A673 (cell line): ENCODE measurements around the gene XYLT1. TPM values are rescaled to one million over a fixed set of nuclear protein-coding genes. Genes with fewer than 3 reads are reported as not detected.

ENCODE experiments used
- BruUV-seq: library from RNA; stranded (reverse); fragments of 400-500 nt; replicated peaks from 2 replicates; lab custom pipeline; 2021; lab: Mats Ljungman, UMichigan
- CTCF ChIA-PET: fragments of 300-600 bp; sonication (Branson Sonifier 250); formaldehyde crosslinking; loops from one replicate; lab custom pipeline; 2022; ENCODE audit warnings: antibody characterized with exemption; lab: Charles Lee
- POLR2A ChIA-PET: fragments of 300-600 bp; sonication (Branson Sonifier 250); formaldehyde crosslinking; loops from one replicate; lab custom pipeline; 2022; ENCODE audit warnings: antibody characterized with exemption; ENCODE audit not compliant: low non-redundant PET; lab: Charles Lee
- DNase-seq: peaks from one replicate; pipeline ENCODE4 v3.0.0-alpha.2; 2015; ENCODE audit warnings: low spot score
- H3K27ac ChIP-seq: fragments of 200-600 bp; sonication (generic); 2 replicates; pipeline ENCODE4 v1.5.1; 2016; ENCODE audit warnings: mixed run types, low read depth, mild to moderate bottlenecking, mixed read lengths, antibody characterized with exemption, low read length; ENCODE audit not compliant: poor library complexity, severe bottlenecking
- H3K27me3 ChIP-seq: fragments of 200-600 bp; sonication (generic); replicated peaks from 2 replicates; pipeline ENCODE4 v1.6.1; 2017; ENCODE audit warnings: mixed run types, low read depth, mild to moderate bottlenecking, mixed read lengths, antibody characterized with exemption, low read length; ENCODE audit not compliant: insufficient read depth, poor library complexity
- H3K36me3 ChIP-seq: fragments of 200-600 bp; sonication (generic); 2 replicates; pipeline ENCODE4 v1.6.1; 2016; ENCODE audit warnings: mixed run types, mild to moderate bottlenecking, mixed read lengths, antibody characterized with exemption, low read length; ENCODE audit not compliant: insufficient read depth, poor library complexity, severe bottlenecking
- H3K4me1 ChIP-seq: fragments of 200-600 bp; sonication (generic); 2 replicates; pipeline ENCODE4 v1.6.1; 2017; ENCODE audit warnings: mixed run types, mild to moderate bottlenecking, mixed read lengths, antibody characterized with exemption, low read length; ENCODE audit not compliant: insufficient read depth, poor library complexity, severe bottlenecking
- H3K4me3 ChIP-seq: fragments of 200-600 bp; sonication (generic); 2 replicates; pipeline ENCODE4 v1.5.1; 2016; ENCODE audit warnings: low read depth, mixed run types, mild to moderate bottlenecking, mixed read lengths, low read length; ENCODE audit not compliant: poor library complexity, severe bottlenecking
- H3K9me3 ChIP-seq: fragments of 200-600 bp; sonication (generic); 2 replicates; pipeline ENCODE4 v1.6.1; 2016; ENCODE audit warnings: mixed run types, low read depth, mild to moderate bottlenecking, mixed read lengths, antibody characterized with exemption, low read length; ENCODE audit not compliant: poor library complexity, severe bottlenecking
- CTCF ChIP-seq: fragments of 300-800, 200-600 bp; sonication (generic); conservative IDR thresholded peaks from 2 replicates; pipeline ENCODE4 v1.5.1; 2017; ENCODE audit warnings: low read depth, mild to moderate bottlenecking, antibody characterized with exemption, low read length, moderate library complexity, mixed read lengths
- EZH2 ChIP-seq: fragments of 200-600 bp; sonication (generic); IDR thresholded peaks from 2 replicates; pipeline ENCODE4 v1.6.1; 2017; ENCODE audit warnings: borderline replicate concordance, low read depth, mild to moderate bottlenecking, mixed read lengths, antibody characterized with exemption, low read length; ENCODE audit not compliant: poor library complexity, severe bottlenecking
- intact Hi-C: fragments of 100-400 bp; cut with micrococcal nuclease; formaldehyde crosslinking; loops from one replicate; pipeline ENCODE4 v1.10.0; 2022; ENCODE audit not compliant: unreplicated experiment
- total RNA-seq: library from RNA; stranded (reverse); gene quantifications from 2 replicates; pipeline ENCODE4 v1.2.3, GENCODE V29; 2021

Gene XYLT1
- total RNA-seq, 1 experiment from 2014 or later, result 0.64 TPM

GRCh38 chr16:17382514-17382913, 88.2 kb downstream of the XYLT1 start:
- Histone ChIP-seq H3K36me3 (no peaks in the 10 kb centered on the region), H3K4me1 (no peaks in the 10 kb centered on the region), H3K9me3 (no peaks in the 10 kb centered on the region), H3K27ac (no peak overlapping the region), H3K27me3 (no peaks in the 10 kb centered on the region), H3K4me3 (no peak overlapping the region)
- TF ChIP-seq CTCF (no peak), EZH2 (no peak)
- BruUV-seq, result no TSS peak
- ChIA-PET CTCF (no interaction called here), POLR2A (no interaction called here)
- intact Hi-C loops, result no loop called here
- DNase-seq, result no peak

- TF ChIP-seq CTCF (no peak), EZH2 (no peak)
- H3K4me1 ChIP-seq, result no peaks in the 10 kb centered on the region
- no peak overlapping the region for H3K4me3 ChIP-seq
- no peak for DNase-seq
- no peak overlapping the region for H3K27ac ChIP-seq
- intact Hi-C loops, result no loop called here
- ChIA-PET CTCF (no interaction called here), POLR2A (no interaction called here)
- no TSS peak for BruUV-seq
- H3K36me3 ChIP-seq, result no peaks in the 10 kb centered on the region
- no peaks in the 10 kb centered on the region for H3K9me3 ChIP-seq
- H3K27me3 ChIP-seq, result no peaks in the 10 kb centered on the region
Observed at GRCh38 chr16:17381784-17382183, 89.0 kb downstream of the XYLT1 start.

GRCh38 chr16:17380613-17381012, 90.1 kb downstream of the XYLT1 start:
- H3K27ac ChIP-seq, result no peak overlapping the region
- DNase-seq, result no peak
- ChIA-PET POLR2A (no interaction called here), CTCF (no interaction called here)
- H3K36me3 ChIP-seq, result no peaks in the 10 kb centered on the region
- TF ChIP-seq CTCF (no peak), EZH2 (no peak)
- H3K4me1 ChIP-seq, result no peaks in the 10 kb centered on the region
- no peak overlapping the region for H3K4me3 ChIP-seq
- no peaks in the 10 kb centered on the region for H3K9me3 ChIP-seq
- no peaks in the 10 kb centered on the region for H3K27me3 ChIP-seq
- BruUV-seq, result no TSS peak
- intact Hi-C loops, result no loop called here
